SK-N-SH (cell line): ENCODE data around the gene ORC3. TPM values are rescaled to one million over a fixed set of nuclear protein-coding genes. Genes with fewer than 3 reads are reported as not detected.

Experiments
- CTCF ChIA-PET: fragments of 300-600, 350-600 bp; formaldehyde crosslinking; extraction: SDS; loops from one replicate; lab custom pipeline; 2021; lab: Yijun Ruan, JAX
- POLR2A ChIA-PET: fragments of 350-600 bp; sonication (Branson Sonifier 250); formaldehyde crosslinking; extraction: SDS; loops from one replicate; lab custom pipeline; 2020; ENCODE audit warnings: antibody characterized with exemption, inconsistent platforms; lab: Yijun Ruan, JAX
- DNase-seq: peaks from one replicate; pipeline ENCODE4 v3.0.0; 2012
- H2AFZ ChIP-seq: fragments of 200-600 bp; sonication (generic); 2 replicates; pipeline ENCODE4 v1.8.1; 2016; ENCODE audit warnings: antibody characterized with exemption, mild to moderate bottlenecking, low read depth
- H3F3A ChIP-seq: fragments of 200-600 bp; sonication (generic); replicated peaks from 2 replicates; pipeline ENCODE3; 2016; ENCODE audit warnings: antibody characterized with exemption, mild to moderate bottlenecking; ENCODE audit not compliant: insufficient read depth
- H3K27ac ChIP-seq, 2 experiments: fragments of 200-500 bp in 1 of 2; fragments of 200-600 bp in 1 of 2; sonication (Bioruptor generic) in 1 of 2; sonication (generic), shearing (Covaris generic) in 1 of 2; 2 replicates each; pipeline versions ENCODE4 v1.5.1 to v1.6.1; 2014 to 2016; ENCODE audit warnings: low read depth in 2 of 2, inconsistent platforms in 1 of 2, low read length in 1 of 2, mild to moderate bottlenecking in 1 of 2, mixed read lengths in 1 of 2
- H3K27me3 ChIP-seq: fragments of 200-600 bp; sonication (generic), shearing (Covaris generic); 2 replicates; pipeline ENCODE4 v1.6.1; 2016; ENCODE audit warnings: mixed run types; ENCODE audit not compliant: insufficient read depth
- H3K36me3 ChIP-seq, 2 experiments: fragments of 200-500 bp in 1 of 2; fragments of 200-600 bp in 1 of 2; sonication (Bioruptor generic) in 1 of 2; sonication (generic) in 1 of 2; replicated peaks in 1 of 2; 2 replicates each; pipeline versions ENCODE3 to v1.5.1; 2014 to 2016; ENCODE audit warnings: low read length in 1 of 2, mild to moderate bottlenecking in 1 of 2; ENCODE audit not compliant: insufficient read depth in 2 of 2, control insufficient read depth in 1 of 2
- H3K4me1 ChIP-seq, 2 experiments: fragments of 200-500 bp in 1 of 2; fragments of 200-600 bp in 1 of 2; sonication (Bioruptor generic) in 1 of 2; sonication (generic), shearing (Covaris generic) in 1 of 2; 2 replicates each; pipeline versions ENCODE4 v1.5.1 to v1.6.1; 2014 to 2016; ENCODE audit warnings: low read depth in 1 of 2, low read length in 1 of 2, mixed run types in 1 of 2; ENCODE audit not compliant: insufficient read depth in 2 of 2, control insufficient read depth in 1 of 2
- H3K4me2 ChIP-seq: fragments of 200-600 bp; sonication (generic), shearing (Covaris generic); 2 replicates; pipeline ENCODE4 v1.6.1; 2017; ENCODE audit warnings: mixed run types
- H3K4me3 ChIP-seq, 2 experiments: fragments of 200-500 bp in 1 of 2; fragments of 200-600 bp in 1 of 2; sonication (Bioruptor generic) in 1 of 2; sonication (generic), shearing (Covaris generic) in 1 of 2; 2 replicates each; pipeline versions ENCODE4 v1.5.1 to v1.8.1; 2014 to 2016; ENCODE audit warnings: low read depth in 2 of 2, inconsistent platforms in 1 of 2, low read length in 1 of 2, mild to moderate bottlenecking in 1 of 2, mixed read lengths in 1 of 2, moderate library complexity in 1 of 2
- H3K79me2 ChIP-seq: fragments of 200-600 bp; sonication (generic); 2 replicates; pipeline ENCODE4 v1.8.1; 2017; ENCODE audit warnings: mild to moderate bottlenecking; ENCODE audit not compliant: insufficient read depth
- H3K9ac ChIP-seq: fragments of 200-600 bp; sonication (generic); 2 replicates; pipeline ENCODE4 v1.6.1; 2017; ENCODE audit warnings: mixed run types
- H3K9me2 ChIP-seq: fragments of 200-600 bp; sonication (generic); 2 replicates; pipeline ENCODE4 v1.6.1; 2017; ENCODE audit warnings: mixed run types
- H3K9me3 ChIP-seq: fragments of 200-600 bp; sonication (generic); 2 replicates; pipeline ENCODE4 v1.6.1; 2017; ENCODE audit warnings: mixed run types, mild to moderate bottlenecking, moderate library complexity
- H4K20me1 ChIP-seq: fragments of 200-600 bp; sonication (generic); 2 replicates; pipeline ENCODE4 v1.6.1; 2017; ENCODE audit warnings: mild to moderate bottlenecking, mixed run types; ENCODE audit not compliant: insufficient read depth
- CHD2 ChIP-seq: fragments of 150-350 bp; IDR thresholded peaks from 2 replicates; pipeline ENCODE4 v1.6.1; 2018; ENCODE audit warnings: low read length; ENCODE audit not compliant: partially characterized antibody
- CTCF ChIP-seq: fragments of 200-600 bp; sonication (generic); IDR thresholded peaks from 2 replicates; pipeline ENCODE4 v1.6.1; 2017; ENCODE audit warnings: antibody characterized with exemption, mild to moderate bottlenecking, moderate library complexity
- FOXM1 ChIP-seq: IDR thresholded peaks from 2 replicates; pipeline ENCODE4 v1.4.0; 2012; ENCODE audit warnings: low read depth, mild to moderate bottlenecking
- IRF3 ChIP-seq: fragments of 150-350 bp; IDR thresholded peaks from 2 replicates; pipeline ENCODE4 v1.6.1; 2016; ENCODE audit warnings: mild to moderate bottlenecking, low read depth, low read length
- JUND ChIP-seq: IDR thresholded peaks from 2 replicates; pipeline ENCODE4 v1.4.0; 2012
- POLR2AphosphoS5 ChIP-seq: IDR thresholded peaks from 2 replicates; pipeline ENCODE4 v1.6.1; 2012; ENCODE audit warnings: low read depth, low read length
- RAD21 ChIP-seq: IDR thresholded peaks from 2 replicates; pipeline ENCODE4 v1.6.1; 2012; ENCODE audit warnings: mild to moderate bottlenecking, low read length
- SIN3A ChIP-seq: IDR thresholded peaks from 2 replicates; pipeline ENCODE4 v1.6.1; 2012; ENCODE audit warnings: low read depth, mild to moderate bottlenecking, low read length, moderate library complexity, borderline replicate concordance
- USF1 ChIP-seq: IDR thresholded peaks from 2 replicates; pipeline ENCODE4 v1.4.0; 2012; ENCODE audit warnings: low read depth, borderline replicate concordance
- YY1 ChIP-seq: IDR thresholded peaks from 2 replicates; pipeline ENCODE4 v1.4.0; 2012; ENCODE audit warnings: low read depth, mild to moderate bottlenecking
- polyA plus RNA-seq, 3 experiments: library from polyadenylated mRNA; depleted of rRNA; stranded (reverse); fragments of >200 nt; gene quantifications; 2 replicates each; pipeline ENCODE4 v1.2.3, GENCODE V29; 2012

The ORC3 gene
- polyA plus RNA-seq, 1 of the 3 experiments (the other 2 are of a cell fraction) = 13.3 TPM

GRCh38 chr6:87664921-87665485, 75.1 kb downstream of the ORC3 start:
- Histone ChIP-seq H3F3A (peaks cover 3% of the 10 kb centered on the region), H3K9ac (no peak overlapping the region), H3K9me3 (no peaks in the 10 kb centered on the region), H4K20me1 (no peaks in the 10 kb centered on the region), H3K27me3 (no peaks in the 10 kb centered on the region), H3K4me2 (no peak overlapping the region), H3K36me3 (peaks cover 42 to 44% of the 10 kb centered on the region in 2 experiments), H3K4me1 (0 out of 4 replicates have a peak, but pooled peaks cover 0 to 5% of the 10 kb centered on the region in 2 experiments), H3K4me3 (no peak overlapping the region), H3K9me2 (no peaks in the 10 kb centered on the region), H3K27ac (no peak overlapping the region), H2AFZ (no peak overlapping the region), H3K79me2 (no peaks in the 10 kb centered on the region)
- no peak for DNase-seq
- TF ChIP-seq USF1 (no peak), IRF3 (no peak), RAD21 (no peak), JUND (no peak), FOXM1 (no peak), SIN3A (no peak), YY1 (no peak)
- CTCF ChIA-PET = no interaction called here
- POLR2A ChIA-PET = no interaction called here

- Histone ChIP-seq H4K20me1 (no peaks in the 10 kb centered on the region), H3K27me3 (no peaks in the 10 kb centered on the region), H3K27ac (no peak overlapping the region), H3K9me3 (no peaks in the 10 kb centered on the region), H3K9ac (no peak overlapping the region), H3K79me2 (no peaks in the 10 kb centered on the region), H3K4me1 (0 out of 4 replicates have a peak, but pooled peaks cover 0 to 5% of the 10 kb centered on the region in 2 experiments), H2AFZ (no peak overlapping the region), H3K4me3 (no peak overlapping the region), H3K36me3 (peaks cover 47 to 49% of the 10 kb centered on the region in 2 experiments), H3F3A (peaks cover 7% of the 10 kb centered on the region), H3K9me2 (no peaks in the 10 kb centered on the region), H3K4me2 (no peak overlapping the region)
- DNase-seq = no peak
- POLR2A ChIA-PET = no interaction called here
- CTCF ChIA-PET = interaction anchor here (0.7 kb wide), 1 partner anchor 165 kb away, joined by 3 read pairs; no protein-coding TSS in a partner anchor
- TF ChIP-seq POLR2AphosphoS5 (no peak), CTCF (no peak), JUND (no peak), CHD2 (no peak)
These were observed 77.1 kb downstream of the ORC3 start for GRCh38 chr6:87667032-87667431.
